Panc1 (cell line): ENCODE data around the gene FAM83F. TPM values are rescaled to one million over a fixed set of nuclear protein-coding genes. Genes with fewer than 3 reads are reported as not detected.

ENCODE experiments used
- ATAC-seq: fragments of 200-7000 bp; cut with Tn5 transposase; 2 replicates; pipeline ENCODE4 v1.9.1; 2020; ENCODE audit warnings: mild to moderate bottlenecking, moderate library complexity
- BruUV-seq: library from RNA; stranded (reverse); fragments of 400-500 nt; replicated peaks from 2 replicates; lab custom pipeline; 2021; lab: Mats Ljungman, UMichigan
- CTCF ChIA-PET: fragments of 300-600 bp; sonication (Branson Sonifier 250); formaldehyde crosslinking; loops from one replicate; lab custom pipeline; 2022; ENCODE audit warnings: antibody characterized with exemption; lab: Charles Lee
- POLR2A ChIA-PET: fragments of 300-600 bp; sonication (Branson Sonifier 250); formaldehyde crosslinking; loops from one replicate; lab custom pipeline; 2022; ENCODE audit warnings: antibody characterized with exemption; lab: Charles Lee
- DNase-seq: peaks from one replicate; pipeline ENCODE4 v3.0.0-alpha.2; 2010; ENCODE audit warnings: low read depth, low spot score
- H3K27ac ChIP-seq: 2 replicates; pipeline ENCODE4 v1.5.1; 2011; ENCODE audit warnings: mild to moderate bottlenecking, low read length, inconsistent platforms
- H3K27me3 ChIP-seq: fragments of 200-500 bp; sonication (Bioruptor generic); 2 replicates; pipeline ENCODE4 v1.6.0; 2014; ENCODE audit warnings: low read length, inconsistent platforms; ENCODE audit not compliant: control insufficient read depth, insufficient read depth
- H3K36me3 ChIP-seq: fragments of 200-500 bp; sonication (Bioruptor generic); 2 replicates; pipeline ENCODE4 v1.5.1; 2014; ENCODE audit warnings: inconsistent platforms, mild to moderate bottlenecking, low read length, moderate library complexity; ENCODE audit not compliant: control insufficient read depth, insufficient read depth
- H3K4me1 ChIP-seq: 2 replicates; pipeline ENCODE4 v1.5.1; 2011; ENCODE audit warnings: inconsistent platforms, mild to moderate bottlenecking, low read length, moderate library complexity; ENCODE audit not compliant: control insufficient read depth, insufficient read depth
- H3K4me3 ChIP-seq, 2 experiments: 2 replicates each; pipeline ENCODE4 v1.5.1; 2011 to 2012; ENCODE audit warnings: low read depth in 2 of 2, low read length in 2 of 2, mild to moderate bottlenecking in 2 of 2, inconsistent platforms in 1 of 2, moderate library complexity in 1 of 2
- H3K9me3 ChIP-seq: fragments of 200-500 bp; sonication (Bioruptor generic); 2 replicates; pipeline ENCODE4 v1.5.1; 2014; ENCODE audit warnings: low read depth, mild to moderate bottlenecking, inconsistent platforms, low read length, moderate library complexity; ENCODE audit not compliant: control insufficient read depth, insufficient read depth
- POLR2AphosphoS5 ChIP-seq: IDR thresholded peaks from 2 replicates; pipeline ENCODE4 v1.6.1; 2012; ENCODE audit warnings: mild to moderate bottlenecking, low read depth, low read length, moderate library complexity
- SIN3A ChIP-seq: IDR thresholded peaks from 2 replicates; pipeline ENCODE4 v1.6.1; 2012; ENCODE audit warnings: low read depth, mild to moderate bottlenecking, low read length, moderate library complexity, borderline replicate concordance; ENCODE audit not compliant: insufficient read depth
- TCF7L2 ChIP-seq: IDR thresholded peaks from 2 replicates; pipeline ENCODE4 v1.6.1; 2011; ENCODE audit warnings: mild to moderate bottlenecking, low read depth, low read length, inconsistent platforms
- in situ Hi-C: cut with HindIII; loops from 2 replicates; pipeline ENCODE4 v1.10.0; 2016; ENCODE audit warnings: low sequenced_read_pairs, low pct_unique_long_range_greater_than_20kb
- intact Hi-C: fragments of 100-400 bp; cut with micrococcal nuclease; formaldehyde crosslinking; loops from one replicate; pipeline ENCODE4 v1.10.0; 2022; ENCODE audit not compliant: unreplicated experiment
- total RNA-seq: library from RNA; stranded (reverse); gene quantifications from one replicate; pipeline ENCODE4 v1.2.1, GENCODE V29; 2021; ENCODE audit not compliant: unreplicated experiment
- TF ChIP-seq, protein P1 (sequence below), 2 experiments: IDR thresholded peaks; 2 replicates each; pipeline ENCODE4 v1.6.1; 2011 to 2012; ENCODE audit warnings: low read depth in 2 of 2, control low read depth in 1 of 2, low read length in 1 of 2, mild to moderate bottlenecking in 1 of 2, moderate library complexity in 1 of 2; ENCODE audit not compliant: insufficient read depth in 1 of 2
- TF ChIP-seq, protein P2 (sequence below): fragments of 450-650 bp; IDR thresholded peaks from 2 replicates; pipeline ENCODE4 v1.5.1; 2017; ENCODE audit warnings: mild to moderate bottlenecking

FAM83F gene
- total RNA-seq, 1 experiment from 2014 or later, result 0.05 TPM

DNA sequence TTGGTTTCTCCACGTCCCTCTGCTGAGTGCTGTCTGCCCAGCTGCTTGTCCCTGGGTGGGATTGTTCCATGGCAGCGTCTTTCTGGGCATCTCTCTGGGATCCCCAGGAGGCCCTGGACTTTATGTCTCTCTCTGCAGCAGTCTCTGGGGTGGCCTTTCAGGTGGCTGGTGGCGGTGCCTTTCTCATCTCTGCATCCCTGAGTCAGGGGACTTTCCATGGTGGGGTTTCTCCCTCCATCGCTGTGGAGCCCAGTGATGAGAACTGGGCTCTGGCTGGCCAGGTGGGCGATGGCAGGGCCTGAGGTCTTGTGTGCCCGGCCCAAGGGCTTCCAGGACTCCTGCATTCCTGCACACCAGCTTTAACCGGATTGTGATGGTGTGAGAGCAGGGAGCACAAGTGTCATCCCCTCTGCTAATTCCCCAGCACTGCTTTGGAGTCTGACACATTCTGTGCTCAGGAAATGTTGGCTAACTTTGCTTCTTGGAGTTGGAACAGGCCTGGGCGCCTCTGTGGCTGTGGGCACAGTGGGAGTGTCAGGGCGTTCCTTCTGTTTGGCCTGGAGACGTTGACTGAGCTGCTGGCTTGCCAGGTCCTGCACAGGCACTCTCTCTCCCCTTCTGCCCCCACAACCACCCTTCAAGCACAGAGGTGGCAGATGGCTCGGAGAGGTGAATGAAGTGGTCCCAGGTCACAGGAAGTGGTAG, 27.9 kb downstream of the FAM83F start:
- Histone ChIP-seq H3K27ac (no peak overlapping the region), H3K4me1 (no peaks in the 10 kb centered on the region), H3K27me3 (no peaks in the 10 kb centered on the region), H3K36me3 (no peaks in the 10 kb centered on the region), H3K4me3 (no peak overlapping the region), H3K9me3 (no peaks in the 10 kb centered on the region)
- intact Hi-C loops (loop anchor here (5.0 kb wide), 1 partner anchor 480 kb away; no protein-coding TSS in a partner anchor), in situ Hi-C loops (no loop called here)
- POLR2A ChIA-PET, result no interaction called here
- ATAC-seq (peak; percentile 21; the same call in 1 of the 2 replicates), DNase-seq (no peak)
- TF ChIP-seq, protein P1, sequence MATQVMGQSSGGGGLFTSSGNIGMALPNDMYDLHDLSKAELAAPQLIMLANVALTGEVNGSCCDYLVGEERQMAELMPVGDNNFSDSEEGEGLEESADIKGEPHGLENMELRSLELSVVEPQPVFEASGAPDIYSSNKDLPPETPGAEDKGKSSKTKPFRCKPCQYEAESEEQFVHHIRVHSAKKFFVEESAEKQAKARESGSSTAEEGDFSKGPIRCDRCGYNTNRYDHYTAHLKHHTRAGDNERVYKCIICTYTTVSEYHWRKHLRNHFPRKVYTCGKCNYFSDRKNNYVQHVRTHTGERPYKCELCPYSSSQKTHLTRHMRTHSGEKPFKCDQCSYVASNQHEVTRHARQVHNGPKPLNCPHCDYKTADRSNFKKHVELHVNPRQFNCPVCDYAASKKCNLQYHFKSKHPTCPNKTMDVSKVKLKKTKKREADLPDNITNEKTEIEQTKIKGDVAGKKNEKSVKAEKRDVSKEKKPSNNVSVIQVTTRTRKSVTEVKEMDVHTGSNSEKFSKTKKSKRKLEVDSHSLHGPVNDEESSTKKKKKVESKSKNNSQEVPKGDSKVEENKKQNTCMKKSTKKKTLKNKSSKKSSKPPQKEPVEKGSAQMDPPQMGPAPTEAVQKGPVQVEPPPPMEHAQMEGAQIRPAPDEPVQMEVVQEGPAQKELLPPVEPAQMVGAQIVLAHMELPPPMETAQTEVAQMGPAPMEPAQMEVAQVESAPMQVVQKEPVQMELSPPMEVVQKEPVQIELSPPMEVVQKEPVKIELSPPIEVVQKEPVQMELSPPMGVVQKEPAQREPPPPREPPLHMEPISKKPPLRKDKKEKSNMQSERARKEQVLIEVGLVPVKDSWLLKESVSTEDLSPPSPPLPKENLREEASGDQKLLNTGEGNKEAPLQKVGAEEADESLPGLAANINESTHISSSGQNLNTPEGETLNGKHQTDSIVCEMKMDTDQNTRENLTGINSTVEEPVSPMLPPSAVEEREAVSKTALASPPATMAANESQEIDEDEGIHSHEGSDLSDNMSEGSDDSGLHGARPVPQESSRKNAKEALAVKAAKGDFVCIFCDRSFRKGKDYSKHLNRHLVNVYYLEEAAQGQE (IDR thresholded peaks at IDR 0.05; ENCODE audit: insufficient read depth in 1 of 2, low read depth in 2 of 2, low read length in 1 of 2), result no peak
- TF ChIP-seq, protein P2, sequence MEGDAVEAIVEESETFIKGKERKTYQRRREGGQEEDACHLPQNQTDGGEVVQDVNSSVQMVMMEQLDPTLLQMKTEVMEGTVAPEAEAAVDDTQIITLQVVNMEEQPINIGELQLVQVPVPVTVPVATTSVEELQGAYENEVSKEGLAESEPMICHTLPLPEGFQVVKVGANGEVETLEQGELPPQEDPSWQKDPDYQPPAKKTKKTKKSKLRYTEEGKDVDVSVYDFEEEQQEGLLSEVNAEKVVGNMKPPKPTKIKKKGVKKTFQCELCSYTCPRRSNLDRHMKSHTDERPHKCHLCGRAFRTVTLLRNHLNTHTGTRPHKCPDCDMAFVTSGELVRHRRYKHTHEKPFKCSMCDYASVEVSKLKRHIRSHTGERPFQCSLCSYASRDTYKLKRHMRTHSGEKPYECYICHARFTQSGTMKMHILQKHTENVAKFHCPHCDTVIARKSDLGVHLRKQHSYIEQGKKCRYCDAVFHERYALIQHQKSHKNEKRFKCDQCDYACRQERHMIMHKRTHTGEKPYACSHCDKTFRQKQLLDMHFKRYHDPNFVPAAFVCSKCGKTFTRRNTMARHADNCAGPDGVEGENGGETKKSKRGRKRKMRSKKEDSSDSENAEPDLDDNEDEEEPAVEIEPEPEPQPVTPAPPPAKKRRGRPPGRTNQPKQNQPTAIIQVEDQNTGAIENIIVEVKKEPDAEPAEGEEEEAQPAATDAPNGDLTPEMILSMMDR, result no peak
- TF ChIP-seq POLR2AphosphoS5 (no peak), SIN3A (no peak), TCF7L2 (no peak)
- CTCF ChIA-PET, result no interaction called here
- no TSS peak for BruUV-seq

DNA sequence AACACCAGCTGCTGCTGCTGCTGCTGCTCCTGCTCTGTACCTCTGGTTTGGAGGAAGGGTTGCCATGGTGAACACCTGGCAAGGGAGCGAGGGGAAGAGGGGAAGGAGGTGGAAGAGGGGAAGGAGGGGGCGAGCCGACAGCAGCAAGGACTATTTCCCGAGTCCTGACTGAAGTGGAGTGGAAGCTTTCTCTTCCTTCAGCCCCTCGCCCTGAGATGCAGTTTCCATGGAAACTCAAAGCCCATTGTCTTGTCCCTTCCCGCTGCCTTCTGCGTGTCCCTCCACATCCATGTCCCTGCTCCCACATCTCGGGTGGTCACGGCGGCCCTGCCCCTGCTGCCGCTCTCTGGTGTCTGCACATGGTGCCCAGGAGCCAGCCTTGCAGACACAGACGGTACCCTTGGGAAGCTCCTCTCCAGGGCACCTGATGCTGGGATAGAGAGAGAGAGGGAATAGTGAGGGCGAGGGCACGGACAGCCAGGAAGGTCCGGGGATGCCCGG, 28.6 kb downstream of the FAM83F start:
- H3K4me1 ChIP-seq, result no peaks in the 10 kb centered on the region
- intact Hi-C loops (loop anchor here (5.0 kb wide), 1 partner anchor 481 kb away; no protein-coding TSS in a partner anchor), in situ Hi-C loops (no loop called here)
- no peaks in the 10 kb centered on the region for H3K9me3 ChIP-seq
- ATAC-seq (no peak), DNase-seq (no peak)
- H3K4me3 ChIP-seq, result no peak overlapping the region
- no peaks in the 10 kb centered on the region for H3K36me3 ChIP-seq
- no peaks in the 10 kb centered on the region for H3K27me3 ChIP-seq
- ChIA-PET POLR2A (no interaction called here), CTCF (interaction anchor here (0.6 to 1.4 kb wide), 2 partner anchors 50 to 378 kb away, joined by 3 read pairs; no protein-coding TSS in a partner anchor)
- H3K27ac ChIP-seq, result no peak overlapping the region
- no TSS peak for BruUV-seq
- TF ChIP-seq, protein P2, result no peak
